OCI-LY3 (cell line): Measurements from ENCODE around the gene ATG4B.

Experiments
- CTCF ChIP-seq: fragments of 200-600, 300-600 bp; sonication (generic); IDR thresholded peaks from 2 replicates; pipeline ENCODE4 v1.5.1; 2014; ENCODE audit warnings: antibody characterized with exemption, low read length, low read depth
- EZH2phosphoT487 ChIP-seq: fragments of 200-600 bp; shearing (Covaris generic); IDR thresholded peaks from 2 replicates; pipeline ENCODE4 v1.6.1; 2018; ENCODE audit warnings: antibody characterized with exemption, mixed run types, low read depth

DNA sequence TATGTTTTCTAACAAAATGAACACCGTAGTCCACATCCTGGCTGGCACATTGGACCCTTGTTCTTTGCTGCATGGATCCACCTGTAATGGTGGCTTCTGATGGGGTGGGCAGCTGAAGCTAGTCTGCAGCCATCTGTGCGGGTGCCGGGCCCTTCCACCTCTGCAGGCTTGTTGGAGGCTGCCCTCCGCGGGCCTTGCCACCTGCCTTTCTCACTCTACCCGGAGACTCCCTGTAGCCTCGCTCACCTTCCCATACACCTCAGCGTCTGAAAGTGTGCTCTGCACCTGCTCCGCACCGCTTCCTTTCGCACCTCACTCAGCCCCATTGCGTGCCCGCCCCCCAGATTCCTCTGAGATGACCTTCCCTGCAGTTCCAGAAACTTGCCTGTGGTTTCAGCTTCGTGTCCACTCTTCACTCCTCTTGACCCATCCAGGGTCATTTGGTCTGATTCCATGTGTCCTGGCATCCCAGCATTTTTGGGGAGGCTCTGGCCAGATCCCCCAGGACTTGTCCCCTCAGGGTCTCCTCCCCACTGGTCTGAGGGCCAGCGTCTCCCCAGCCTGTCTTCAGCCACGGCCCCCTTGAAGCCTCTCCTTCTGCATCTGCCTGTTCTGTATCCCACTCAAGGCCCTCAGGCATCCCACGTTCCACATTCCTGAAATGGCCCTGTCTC is 18.2 kb downstream of the ATG4B start:
- TF ChIP-seq CTCF (no peak), EZH2phosphoT487 (no peak)
